Right renal pelvis (tissue), 4 donors: Measurements from ENCODE around the gene KIF26A. TPM values are rescaled to one million over a fixed set of nuclear protein-coding genes. Genes with fewer than 3 reads are reported as not detected.

Experiments used
- DNase-seq, 4 donors: peaks; one replicate each; pipeline ENCODE4 v3.0.0-alpha.2; 2013; ENCODE audit warnings: low read depth in 4 of 4, low spot score in 3 of 4, missing footprints in 1 of 4
- polyA plus RNA-seq, 4 donors: library from polyadenylated mRNA; unstranded; fragments of 120-200 nt; gene quantifications; one replicate each; pipeline ENCODE4 v1.2.1, GENCODE V29; 2013; ENCODE audit not compliant: insufficient read length in 4 of 4

The KIF26A gene
- 10 to 100 TPM in 3 of 4 donors, 1 to 10 TPM in 1; 9.6 to 15.4 (median 10.5) TPM for polyA plus RNA-seq

- DNase-seq: no peak
Observed at GRCh38 chr14:104138098-104138717, at the start of gene KIF26A. TSS of gene KIF26A (plus strand) at chr14:104138587. CDS start at chr14:104138723, 136 bp downstream.

- DNase-seq: no peak
Observed at GRCh38 chr14:104090071-104090748, 48.2 kb upstream of the KIF26A start.

- no peak for DNase-seq
Observed at GRCh38 chr14:104091061-104091926, 47.1 kb upstream of the KIF26A start.

DNA sequence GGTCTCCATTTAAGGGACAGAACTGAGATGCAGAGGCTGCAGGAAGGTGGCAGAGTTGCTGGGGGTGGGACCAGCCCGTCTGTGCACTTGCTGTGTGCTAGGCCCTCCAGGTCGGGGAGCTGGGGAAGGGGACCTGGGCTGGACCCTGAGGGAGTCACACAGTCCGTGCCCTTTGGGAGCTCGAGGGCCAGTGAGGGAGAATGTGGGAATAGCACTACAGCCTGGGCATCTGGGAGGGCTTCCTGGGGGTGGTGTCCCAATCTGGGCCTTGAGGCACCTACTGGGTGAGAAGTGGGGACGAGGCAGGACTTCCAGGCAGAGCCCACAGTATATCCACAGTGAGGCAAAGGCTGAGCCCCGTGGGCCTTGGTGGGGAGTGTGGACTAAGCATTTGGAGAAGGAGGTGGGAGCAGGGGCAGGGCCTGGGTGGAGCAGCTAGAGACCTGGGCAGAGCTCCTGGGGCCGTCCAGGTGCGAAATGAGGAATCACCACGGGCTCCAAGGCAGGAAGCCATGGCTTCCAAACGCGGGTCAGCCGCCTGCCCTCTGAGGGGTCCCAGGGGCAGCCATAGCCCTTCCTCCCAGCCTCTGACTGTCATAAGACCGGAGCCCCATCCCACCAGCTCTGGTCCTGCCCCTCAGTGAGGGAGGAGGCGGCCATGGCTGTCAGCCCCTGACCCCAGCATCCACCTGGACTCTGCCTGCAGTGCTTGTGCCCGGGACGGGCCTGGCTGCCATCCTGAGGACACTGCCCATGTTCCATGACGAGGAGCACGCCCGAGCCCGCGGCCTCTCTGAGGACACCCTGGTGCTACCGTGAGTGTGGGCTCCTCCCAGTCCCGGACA is 46.2 kb upstream of the KIF26A start:
- no peak for DNase-seq

DNA sequence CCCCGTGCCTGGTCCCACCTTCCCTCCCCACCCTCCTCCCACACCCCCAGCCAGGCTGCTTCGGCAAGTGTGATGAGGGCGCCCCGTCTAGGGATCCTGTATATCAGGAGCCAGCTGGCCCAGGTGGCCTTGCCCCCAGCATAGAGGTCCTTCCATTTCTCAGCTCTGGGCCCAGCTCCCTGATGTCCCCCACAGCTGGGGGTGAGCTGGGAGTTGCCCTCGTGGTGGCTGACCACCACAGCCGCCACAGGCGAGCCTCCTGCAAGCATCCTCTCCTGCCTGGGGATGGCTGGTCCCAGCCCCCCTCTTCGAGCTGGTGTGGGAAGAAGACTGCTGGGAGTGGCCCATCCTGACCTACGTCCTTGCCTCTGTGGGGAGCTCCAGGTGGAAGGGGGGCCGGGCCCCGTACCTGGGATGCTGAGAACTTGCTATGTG is 45.4 kb upstream of the KIF26A start:
- no peak for DNase-seq

DNA sequence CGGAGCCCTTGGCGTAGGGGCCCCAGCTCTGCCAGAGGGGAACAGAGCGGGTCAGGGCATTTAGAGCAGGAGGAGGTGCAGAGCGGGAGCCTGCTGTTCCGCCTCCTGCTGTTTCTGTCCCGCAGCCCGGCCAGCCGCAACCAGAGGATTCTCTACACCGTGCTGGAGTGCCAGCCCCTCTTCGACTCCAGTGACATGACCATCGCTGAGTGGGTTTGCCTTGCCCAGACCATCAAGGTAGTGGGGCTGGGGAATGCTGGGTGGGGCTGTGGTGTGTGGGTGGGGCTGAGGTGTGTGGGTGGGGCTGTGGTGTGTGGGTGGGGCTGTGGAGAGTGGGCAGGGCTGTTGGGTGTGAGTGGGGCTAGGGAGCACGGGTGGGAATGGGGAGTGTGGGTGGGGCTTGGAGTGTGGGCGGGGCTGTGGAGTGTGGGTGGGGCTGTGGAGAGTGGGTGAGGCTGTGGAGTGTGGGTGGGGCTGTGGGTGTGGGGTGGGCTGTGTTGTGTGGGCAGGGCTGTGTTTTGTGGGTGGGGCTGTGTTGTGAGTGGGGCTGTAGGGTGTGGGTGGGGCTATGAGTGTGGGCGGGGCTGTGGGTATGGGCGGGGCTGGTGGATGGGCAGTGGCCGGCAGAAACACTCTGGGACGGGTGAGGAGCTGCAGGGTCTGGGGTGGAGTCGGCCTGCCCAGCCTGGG is 44.9 kb upstream of the KIF26A start:
- no peak for DNase-seq

- DNase-seq: no peak
Observed at GRCh38 chr14:104094056-104094708, 44.2 kb upstream of the KIF26A start.

DNA sequence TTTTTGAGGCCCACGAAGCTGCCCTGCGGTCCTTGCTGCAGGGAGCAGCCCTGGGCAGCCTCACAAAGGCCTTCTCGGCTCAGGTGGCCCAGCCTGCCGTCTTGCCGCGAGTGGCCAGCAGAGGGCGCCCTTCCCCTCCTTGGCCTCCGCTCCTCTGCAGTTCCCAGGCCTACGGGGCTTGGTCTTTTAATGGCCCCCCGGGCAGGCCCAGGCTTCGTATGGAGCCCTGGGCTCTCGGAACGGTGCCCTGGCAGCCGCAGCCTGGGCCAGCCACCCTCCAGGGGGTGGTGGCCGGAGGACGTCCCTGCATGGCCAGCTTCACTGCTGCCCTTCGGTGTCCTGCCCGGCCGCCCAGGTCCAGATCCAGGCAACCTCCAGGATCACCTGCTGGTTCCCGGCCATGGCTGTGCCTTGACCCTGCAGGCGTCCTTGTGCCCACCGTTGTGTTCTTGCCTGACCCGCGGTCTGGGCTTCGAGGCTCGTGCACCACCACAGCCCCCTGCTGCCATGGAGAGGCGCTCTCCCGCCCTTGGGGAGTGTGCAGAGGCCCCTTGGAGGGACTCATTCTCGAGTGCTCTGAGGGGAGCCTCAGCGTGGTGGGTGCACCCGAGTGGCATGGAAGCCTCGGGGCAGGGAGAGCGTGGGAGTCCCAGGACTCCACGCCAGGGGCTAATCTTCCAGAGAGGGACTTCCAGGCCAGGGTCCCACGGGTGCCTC is 43.5 kb upstream of the KIF26A start:
- DNase-seq: peak in 1 of 4 donors; percentile 58

- no peak for DNase-seq
Observed at GRCh38 chr14:104095426-104096310, 42.7 kb upstream of the KIF26A start.

DNA sequence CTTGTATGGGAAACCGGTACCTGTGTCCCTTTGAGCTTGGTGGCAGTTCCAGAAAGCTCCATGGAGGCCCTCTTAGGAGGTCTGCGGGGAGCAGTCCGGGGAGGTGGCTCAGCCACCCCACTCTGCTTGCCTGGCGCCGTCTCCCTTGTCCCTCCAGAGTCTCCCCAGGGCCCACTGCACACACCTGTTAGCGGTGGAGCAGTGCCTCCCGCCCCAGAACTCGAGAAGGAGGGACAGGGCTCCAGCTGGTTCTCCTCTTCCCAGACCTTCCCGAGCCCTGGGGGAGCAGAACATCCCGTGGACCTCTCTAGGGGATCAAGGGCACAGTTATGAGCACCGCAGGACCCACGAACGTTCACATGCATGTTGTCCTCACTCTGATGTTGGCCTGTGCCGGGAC is 42.1 kb upstream of the KIF26A start:
- DNase-seq: no peak

DNA sequence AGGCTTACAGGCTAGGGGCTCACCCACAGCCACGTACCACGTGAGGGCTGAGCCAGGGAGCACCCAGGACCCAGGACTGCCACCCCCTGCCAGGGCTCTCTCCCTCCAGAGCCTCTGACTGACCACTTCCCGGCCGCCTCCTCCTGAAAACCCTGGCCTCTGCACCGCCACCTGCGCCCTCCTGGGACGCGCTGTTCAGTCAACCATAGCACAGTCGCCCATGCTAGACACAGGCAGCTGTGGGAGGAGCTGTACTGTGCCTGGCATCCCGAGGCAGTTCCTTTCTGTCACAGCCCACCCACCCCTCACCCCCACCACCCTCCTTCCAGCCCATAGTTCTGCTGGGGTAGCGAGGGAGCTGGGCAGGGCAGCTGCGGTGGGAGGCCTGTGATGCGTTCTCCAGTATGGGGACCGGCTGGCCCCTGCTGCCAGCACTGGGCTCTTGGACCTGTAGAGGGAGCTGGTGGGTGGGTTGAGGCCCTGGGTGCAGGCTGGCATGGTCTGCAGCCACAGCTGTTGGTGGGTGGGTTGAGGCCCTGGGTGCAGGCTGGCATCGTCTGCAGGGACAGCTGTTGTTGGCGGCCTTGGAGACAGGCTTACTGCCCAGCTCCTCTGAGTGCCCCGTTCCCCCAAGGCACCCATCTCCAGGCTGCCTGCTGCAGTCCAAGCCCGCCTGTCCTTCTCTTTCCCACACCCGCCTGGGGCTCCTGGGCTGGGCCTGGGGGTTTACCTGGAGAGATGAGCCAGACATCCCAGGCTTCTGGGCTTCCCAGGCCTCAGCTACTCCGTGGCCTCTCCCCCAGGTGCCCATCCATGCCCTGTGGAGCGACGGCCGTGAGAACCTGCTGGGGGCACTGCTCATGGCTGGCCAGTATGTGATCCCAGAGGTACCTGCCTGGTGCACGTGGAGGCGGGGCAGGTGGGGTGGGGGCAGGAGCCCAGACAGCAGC is 41.4 kb upstream of the KIF26A start:
- DNase-seq: no peak

GRCh38 chr14:104098272-104099095 is 39.9 kb upstream of the KIF26A start:
- no peak for DNase-seq

GRCh38 chr14:104099096-104100041 is 39.0 kb upstream of the KIF26A start:
- no peak for DNase-seq
